HG02798 (cell line): ENCODE results near the gene FOXL1.

Experiments
- ATAC-seq: cut with Tn5 transposase; IDR thresholded peaks from one replicate; pipeline ENCODE4 v1.9.1; 2021; ENCODE audit warnings: mild to moderate bottlenecking; ENCODE audit not compliant: unreplicated experiment, poor library complexity

The FOXL1 gene

GRCh38 chr16:86625821-86626220 is 47.5 kb downstream of the FOXL1 start:
- ATAC-seq, result no peak

- ATAC-seq, result no peak
These were observed 47.9 kb downstream of the FOXL1 start for GRCh38 chr16:86626284-86626683.

GRCh38 chr16:86626966-86627365 is 48.6 kb downstream of the FOXL1 start:
- no peak for ATAC-seq

- ATAC-seq, result no peak
These were observed 50.3 kb downstream of the FOXL1 start for GRCh38 chr16:86628614-86629013.

GRCh38 chr16:86630471-86630870 is 52.1 kb downstream of the FOXL1 start:
- ATAC-seq, result no peak

GRCh38 chr16:86631444-86631843 is 53.1 kb downstream of the FOXL1 start:
- no peak for ATAC-seq
